ENCODE measurements around the gene LRRC10B. TPM values are rescaled to one million over a fixed set of nuclear protein-coding genes. Genes with fewer than 3 reads are reported as not detected.

The LRRC10B gene
- total and polyA plus RNA-seq, 7 donors: 0.71 to 4.4 (median 1.1) TPM; not detected in 2

DNA sequence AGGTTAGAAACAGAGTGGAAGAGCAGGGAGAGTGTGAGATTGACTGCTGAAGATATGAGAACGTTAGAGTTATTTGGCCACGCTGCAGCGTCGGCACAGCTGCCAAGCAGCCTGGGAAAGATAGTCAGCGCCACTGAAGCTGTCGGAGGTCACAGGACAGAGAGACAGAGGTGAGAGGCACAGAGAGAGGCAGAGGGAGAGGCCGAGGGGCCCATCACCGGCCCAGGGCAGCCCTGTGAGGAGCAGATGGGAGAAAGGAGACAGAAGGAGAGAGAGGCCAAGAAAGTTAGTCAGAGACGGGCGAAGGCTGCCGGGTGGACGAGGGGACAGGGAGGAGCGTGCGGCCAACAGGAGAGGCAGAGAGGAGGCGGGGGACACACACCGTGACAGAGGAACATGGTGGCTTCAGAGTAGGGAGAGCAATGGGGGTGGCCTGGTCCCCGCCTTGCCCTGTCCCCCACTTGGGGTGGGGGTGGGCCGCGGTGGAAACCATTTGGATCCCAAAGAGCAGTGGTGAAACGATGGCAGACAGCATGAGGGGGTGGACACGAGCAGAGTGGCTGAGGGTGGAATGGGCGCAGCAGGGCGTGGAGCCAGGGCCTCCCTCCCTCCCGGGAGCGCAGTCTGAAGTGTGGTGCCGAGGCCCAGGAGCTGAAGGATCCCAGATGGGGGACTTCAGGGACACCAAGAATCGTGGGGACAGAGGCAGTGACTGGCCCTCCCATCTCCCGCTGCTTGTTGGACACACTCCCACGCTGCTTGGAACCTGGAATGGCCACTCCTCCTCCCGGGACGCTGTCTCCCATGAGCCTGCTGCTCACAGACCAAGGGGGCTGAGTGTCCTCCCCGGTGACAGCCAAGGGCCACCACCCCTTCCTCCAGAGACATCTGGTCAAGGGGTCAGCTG, 26.6 kb downstream of the LRRC10B start:
- DNase-seq: no peak
- Histone ChIP-seq H3K4me1 (no peaks in the 10 kb centered on the region), H3K27ac (no peak overlapping the region), H3K9me3 (no peaks in the 10 kb centered on the region), H3K36me3 (no peaks in the 10 kb centered on the region), H3K4me3 (no peak overlapping the region), H3K27me3 (peaks cover 0 to 12% (median 0%) of the 10 kb centered on the region in 3 donors)
- TF ChIP-seq, protein P1, sequence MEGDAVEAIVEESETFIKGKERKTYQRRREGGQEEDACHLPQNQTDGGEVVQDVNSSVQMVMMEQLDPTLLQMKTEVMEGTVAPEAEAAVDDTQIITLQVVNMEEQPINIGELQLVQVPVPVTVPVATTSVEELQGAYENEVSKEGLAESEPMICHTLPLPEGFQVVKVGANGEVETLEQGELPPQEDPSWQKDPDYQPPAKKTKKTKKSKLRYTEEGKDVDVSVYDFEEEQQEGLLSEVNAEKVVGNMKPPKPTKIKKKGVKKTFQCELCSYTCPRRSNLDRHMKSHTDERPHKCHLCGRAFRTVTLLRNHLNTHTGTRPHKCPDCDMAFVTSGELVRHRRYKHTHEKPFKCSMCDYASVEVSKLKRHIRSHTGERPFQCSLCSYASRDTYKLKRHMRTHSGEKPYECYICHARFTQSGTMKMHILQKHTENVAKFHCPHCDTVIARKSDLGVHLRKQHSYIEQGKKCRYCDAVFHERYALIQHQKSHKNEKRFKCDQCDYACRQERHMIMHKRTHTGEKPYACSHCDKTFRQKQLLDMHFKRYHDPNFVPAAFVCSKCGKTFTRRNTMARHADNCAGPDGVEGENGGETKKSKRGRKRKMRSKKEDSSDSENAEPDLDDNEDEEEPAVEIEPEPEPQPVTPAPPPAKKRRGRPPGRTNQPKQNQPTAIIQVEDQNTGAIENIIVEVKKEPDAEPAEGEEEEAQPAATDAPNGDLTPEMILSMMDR (IDR thresholded peaks at IDR 0.05): no peak
- no peak for TF ChIP-seq EP300 (IDR thresholded peaks at IDR 0.05)
- TF ChIP-seq POLR2A (IDR thresholded peaks at IDR 0.05): no peak
- TF ChIP-seq POLR2AphosphoS5 (IDR thresholded peaks at IDR 0.05): no peak
- intact Hi-C loops (cut with DNase I): loop anchor here (10.0 kb wide), 1 partner anchor 90 kb away; no protein-coding TSS in a partner anchor
- WGBS, 2 donors: 69 to 74% methylated on average over 32 of the region's 32 CpGs

DNA sequence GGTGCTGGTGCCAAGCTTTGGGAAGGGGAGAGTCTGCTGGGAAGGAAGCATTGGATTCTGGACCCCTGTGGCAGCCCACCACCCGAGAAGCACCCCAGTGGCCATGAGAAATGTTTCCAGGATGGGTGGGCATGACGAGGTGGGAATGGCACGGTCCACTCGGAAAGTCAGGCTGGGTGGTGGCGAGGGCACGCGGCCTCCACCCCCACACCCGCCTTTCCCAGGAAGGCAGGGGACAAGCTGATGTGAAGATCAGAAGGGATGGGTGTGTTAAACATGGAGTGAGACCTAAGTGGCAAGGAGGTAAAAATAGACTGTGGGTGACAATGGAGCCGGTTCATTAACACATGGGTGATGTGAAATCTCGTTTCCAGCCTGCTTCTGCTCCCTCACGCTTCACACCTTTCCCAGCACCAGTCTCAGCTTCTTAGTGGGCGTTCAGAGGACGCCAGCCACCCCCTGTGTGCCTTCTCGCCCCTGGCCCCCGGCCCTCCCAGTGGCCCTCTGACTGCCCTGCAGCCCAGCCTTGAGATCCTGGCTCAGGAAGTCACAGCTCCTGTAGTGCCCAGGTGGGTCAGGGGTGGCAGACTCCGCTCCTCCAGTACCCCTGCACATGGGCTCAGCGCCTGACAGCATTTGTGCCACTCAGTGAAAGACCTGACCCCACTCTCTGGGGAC, 27.6 kb downstream of the LRRC10B start:
- intact Hi-C loops (cut with DNase I): loop anchor here (10.0 kb wide), 1 partner anchor 89 kb away; no protein-coding TSS in a partner anchor
- 85 to 87% methylated on average over 17 of the region's 17 CpGs for WGBS, 2 donors

DNA sequence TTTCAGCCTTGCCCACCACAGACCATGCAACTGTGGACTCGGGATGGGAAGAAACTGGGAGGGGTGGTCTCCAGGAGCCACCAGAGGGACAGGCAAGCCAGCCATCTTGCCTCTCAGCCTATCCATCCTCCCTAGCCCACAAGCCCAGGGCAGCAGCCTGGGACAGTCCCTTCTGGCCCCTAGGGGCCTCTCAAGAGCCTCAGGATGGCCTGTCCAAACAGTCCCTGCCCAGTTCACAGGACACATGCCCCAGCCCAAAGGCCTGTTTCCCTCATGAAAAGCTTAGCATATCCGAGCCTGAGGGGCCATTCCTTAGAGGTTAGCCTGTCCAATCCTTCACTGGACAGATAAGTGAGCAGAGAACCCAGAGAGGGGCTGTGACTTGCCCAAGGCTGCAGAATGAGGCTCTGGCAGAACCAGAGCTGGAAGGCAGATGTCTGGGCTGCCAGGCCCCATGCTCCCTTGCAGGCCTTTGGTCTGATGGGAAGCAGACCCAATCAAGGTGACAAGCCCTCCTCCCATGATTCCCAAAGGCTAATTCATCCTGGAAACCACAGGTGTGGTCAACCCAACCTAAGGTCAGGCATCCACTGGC, 28.2 kb downstream of the LRRC10B start:
- TF ChIP-seq EP300 (IDR thresholded peaks at IDR 0.05): no peak
- no peak for TF ChIP-seq POLR2A (IDR thresholded peaks at IDR 0.05)
- TF ChIP-seq, protein P1 (IDR thresholded peaks at IDR 0.05): no peak
- no peak overlapping the region for H3K4me3 ChIP-seq
- no peaks in the 10 kb centered on the region for H3K9me3 ChIP-seq
- H3K36me3 ChIP-seq: no peaks in the 10 kb centered on the region
- intact Hi-C loops (cut with DNase I): loop anchor here (10.0 kb wide), 1 partner anchor 88 kb away; no protein-coding TSS in a partner anchor
- peaks cover 0 to 18% (median 0%) of the 10 kb centered on the region in 3 donors for H3K27me3 ChIP-seq
- no peak overlapping the region for H3K27ac ChIP-seq
- DNase-seq: no peak
- peaks cover 0 to 4% (median under 1%) of the 10 kb centered on the region in 4 donors for H3K4me1 ChIP-seq
- WGBS, 2 donors: 86 to 87% methylated on average over 2 of the region's 2 CpGs

More for the DNA sequence above, 27.6 kb downstream of the LRRC10B start:
- no peak overlapping the region for H3K27ac ChIP-seq
- TF ChIP-seq POLR2A (IDR thresholded peaks at IDR 0.05): no peak
- no peak for TF ChIP-seq POLR2AphosphoS5 (IDR thresholded peaks at IDR 0.05)
- TF ChIP-seq, protein P1 (IDR thresholded peaks at IDR 0.05): no peak
- no peak for TF ChIP-seq EP300 (IDR thresholded peaks at IDR 0.05)
- H3K9me3 ChIP-seq: no peaks in the 10 kb centered on the region
- no peaks in the 10 kb centered on the region for H3K36me3 ChIP-seq
- no peak for DNase-seq
- H3K4me3 ChIP-seq: no peak overlapping the region
- H3K4me1 ChIP-seq: no peaks in the 10 kb centered on the region
- H3K27me3 ChIP-seq: peaks cover 0 to 18% (median 0%) of the 10 kb centered on the region in 3 donors

DNA sequence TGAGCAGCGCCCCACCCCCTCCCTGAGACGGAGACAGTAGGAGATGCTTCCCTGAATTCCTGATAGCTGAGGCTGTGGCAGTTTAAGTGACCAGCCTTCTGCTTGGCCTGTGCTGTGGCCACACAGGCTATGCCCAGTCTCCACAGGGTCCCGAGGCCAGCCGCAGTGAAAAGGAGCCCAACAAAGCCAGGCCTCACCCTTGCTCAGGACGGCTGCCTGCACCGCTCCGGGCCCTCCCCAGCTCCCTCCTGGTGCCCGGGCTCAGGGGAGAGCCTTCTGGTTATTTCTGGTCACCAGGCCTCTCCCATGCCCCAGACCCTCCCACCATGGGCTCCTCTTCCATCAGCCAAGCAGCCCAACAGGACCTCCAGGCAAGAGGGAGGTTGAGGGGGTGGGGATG, 28.8 kb downstream of the LRRC10B start:
- Histone ChIP-seq H3K4me3 (no peak overlapping the region), H3K9me3 (no peaks in the 10 kb centered on the region), H3K27ac (no peak overlapping the region), H3K4me1 (peaks cover 0 to 9% (median 3%) of the 10 kb centered on the region in 4 donors), H3K27me3 (peaks cover 0 to 18% (median 0%) of the 10 kb centered on the region in 3 donors), H3K36me3 (no peaks in the 10 kb centered on the region)
- TF ChIP-seq, protein P1 (IDR thresholded peaks at IDR 0.05): no peak
- TF ChIP-seq POLR2A (IDR thresholded peaks at IDR 0.05) (no peak), POLR2AphosphoS5 (IDR thresholded peaks at IDR 0.05) (no peak), EP300 (IDR thresholded peaks at IDR 0.05) (no peak)
- no peak for DNase-seq
- intact Hi-C loops (cut with DNase I): loop anchor here (10.0 kb wide), 1 partner anchor 87 kb away; no protein-coding TSS in a partner anchor
- WGBS, 2 donors: 94 to 95% methylated on average over 8 of the region's 8 CpGs

Data from sigmoid colon (tissue), 7 donors.